Endothelial cell of umbilical vein (primary cell): Measurements from ENCODE around the gene GPSM1.

Experiments used
- POLR2AphosphoS5 ChIP-seq: IDR thresholded peaks from 2 replicates; pipeline ENCODE4 v1.6.1; 2012; ENCODE audit warnings: low read depth, mild to moderate bottlenecking, control low read depth, low read length, moderate library complexity; ENCODE audit not compliant: insufficient read depth
- TF ChIP-seq, protein P1 (sequence below), 2 donors: IDR thresholded peaks; 1 replicate in 1 of 2; 2 replicates in 1 of 2; pipeline ENCODE4 v1.5.1; 2011; ENCODE audit warnings: low read length in 2 of 2, mild to moderate bottlenecking in 2 of 2, moderate library complexity in 2 of 2, control low read depth in 1 of 2, inconsistent platforms in 1 of 2, low read depth in 1 of 2; ENCODE audit not compliant: insufficient read depth in 1 of 2; ENCODE audit errors: extremely low read depth in 1 of 2

GRCh38 chr9:136349546-136349945 is 22.2 kb downstream of the GPSM1 start:
- TF ChIP-seq POLR2AphosphoS5: no peak
- TF ChIP-seq, protein P1, sequence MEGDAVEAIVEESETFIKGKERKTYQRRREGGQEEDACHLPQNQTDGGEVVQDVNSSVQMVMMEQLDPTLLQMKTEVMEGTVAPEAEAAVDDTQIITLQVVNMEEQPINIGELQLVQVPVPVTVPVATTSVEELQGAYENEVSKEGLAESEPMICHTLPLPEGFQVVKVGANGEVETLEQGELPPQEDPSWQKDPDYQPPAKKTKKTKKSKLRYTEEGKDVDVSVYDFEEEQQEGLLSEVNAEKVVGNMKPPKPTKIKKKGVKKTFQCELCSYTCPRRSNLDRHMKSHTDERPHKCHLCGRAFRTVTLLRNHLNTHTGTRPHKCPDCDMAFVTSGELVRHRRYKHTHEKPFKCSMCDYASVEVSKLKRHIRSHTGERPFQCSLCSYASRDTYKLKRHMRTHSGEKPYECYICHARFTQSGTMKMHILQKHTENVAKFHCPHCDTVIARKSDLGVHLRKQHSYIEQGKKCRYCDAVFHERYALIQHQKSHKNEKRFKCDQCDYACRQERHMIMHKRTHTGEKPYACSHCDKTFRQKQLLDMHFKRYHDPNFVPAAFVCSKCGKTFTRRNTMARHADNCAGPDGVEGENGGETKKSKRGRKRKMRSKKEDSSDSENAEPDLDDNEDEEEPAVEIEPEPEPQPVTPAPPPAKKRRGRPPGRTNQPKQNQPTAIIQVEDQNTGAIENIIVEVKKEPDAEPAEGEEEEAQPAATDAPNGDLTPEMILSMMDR (IDR thresholded peaks at IDR 0.05; ENCODE audit: extremely low read depth in 1 of 2, insufficient read depth in 1 of 2, low read depth in 1 of 2, low read length in 2 of 2): no peak
